Stimulated activated CD8-positive, alpha-beta memory T cell treated with anti-CD3 and anti-CD28 coated beads, Interleukin-7, amount 100 ng/mL, for 1 hour (primary cell): ENCODE results near the gene MCF2L2.

Source experiments
- DNase-seq, 2 donors: peaks; one replicate each; pipeline ENCODE4 v3.0.0-alpha.2; 2020; ENCODE audit warnings: low read depth in 2 of 2

The MCF2L2 gene

DNA sequence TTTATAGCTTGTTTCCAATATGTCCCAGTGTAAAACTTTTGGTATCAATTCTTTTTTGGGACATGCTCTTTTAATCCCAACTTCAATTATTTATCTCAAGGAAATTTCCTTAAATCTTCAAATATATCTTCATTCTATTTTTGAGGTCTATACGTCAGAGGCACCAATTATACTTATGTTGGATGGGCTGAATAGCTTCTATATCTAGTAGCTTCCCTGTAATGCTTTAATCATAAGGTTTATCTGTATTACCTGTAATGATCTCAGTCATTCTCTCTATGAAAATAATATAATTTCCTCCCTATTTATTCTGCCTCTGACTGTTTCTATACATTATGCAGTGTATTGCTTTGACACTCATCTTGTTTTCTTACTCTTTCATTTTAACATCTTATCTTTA lies 299.2 kb downstream of the MCF2L2 start:
- no peak for DNase-seq

DNA sequence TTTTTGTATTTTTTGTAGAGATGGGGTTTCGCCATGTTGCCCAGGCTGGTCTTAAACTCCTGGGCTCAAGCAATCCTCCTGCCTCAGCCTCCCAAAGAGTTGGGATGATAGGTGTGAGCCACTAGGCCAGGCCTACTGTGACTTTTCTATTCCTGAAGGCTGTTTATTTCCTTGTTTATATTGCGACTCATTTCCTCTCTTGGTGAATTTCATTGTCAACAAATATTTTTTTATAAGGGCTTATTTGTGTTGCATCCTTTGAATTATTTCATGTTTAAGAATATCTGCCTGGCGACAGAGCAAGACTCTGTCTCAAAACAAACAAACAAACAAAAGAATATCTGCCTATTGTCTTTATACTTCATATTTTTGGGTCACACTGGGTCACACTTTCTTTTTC lies 299.7 kb downstream of the MCF2L2 start:
- DNase-seq, result no peak
